Activated T-helper 1 cell treated with anti-CD3 and anti-CD28 coated beads, Interleukin-12 subunit alpha, Interleukin-12 subunit beta, Interleukin-2, Interleukin-4 antibody, amounts not matched to agents 30 ng/mL and 10 ng/mL and 1 ng/mL, durations not matched to agents 14 hours and 24 hours and 36 hours (primary cell): Measurements from ENCODE around the gene MVK. TPM values are rescaled to one million over a fixed set of nuclear protein-coding genes. Genes with fewer than 3 reads are reported as not detected.

Experiments
- DNase-seq: peaks from one replicate; pipeline ENCODE4 v3.0.0; 2021; ENCODE audit warnings: low spot score
- H3K27ac Mint-ChIP-seq: one replicate; pipeline ENCODE4 v1.8.0; 2021; ENCODE audit warnings: mild to moderate bottlenecking, mixed read lengths
- H3K27me3 Mint-ChIP-seq: one replicate; pipeline ENCODE4 v1.8.0; 2022; ENCODE audit warnings: mild to moderate bottlenecking, moderate library complexity, mixed read lengths; ENCODE audit not compliant: insufficient read depth
- H3K36me3 Mint-ChIP-seq: one replicate; pipeline ENCODE4 v1.8.0; 2021; ENCODE audit warnings: low read depth, mixed read lengths
- H3K4me1 Mint-ChIP-seq: one replicate; pipeline ENCODE4 v1.8.0; 2021; ENCODE audit warnings: low read depth, mixed read lengths
- H3K4me3 Mint-ChIP-seq: one replicate; pipeline ENCODE4 v1.8.0; 2021; ENCODE audit warnings: mild to moderate bottlenecking, moderate library complexity, mixed read lengths
- H3K9me3 Mint-ChIP-seq: one replicate; pipeline ENCODE4 v1.8.0; 2021; ENCODE audit warnings: mixed read lengths
- intact Hi-C: fragments of 100-400 bp; cut with micrococcal nuclease; formaldehyde crosslinking; loops from one replicate; pipeline ENCODE4 v1.15.1; 2024
- total RNA-seq: library from RNA; stranded (reverse); gene quantifications from 2 replicates; pipeline ENCODE4 v1.2.3, GENCODE V29; 2022

MVK gene
- total RNA-seq, 1 donor from 2014 or later, result 14.2 TPM

DNA sequence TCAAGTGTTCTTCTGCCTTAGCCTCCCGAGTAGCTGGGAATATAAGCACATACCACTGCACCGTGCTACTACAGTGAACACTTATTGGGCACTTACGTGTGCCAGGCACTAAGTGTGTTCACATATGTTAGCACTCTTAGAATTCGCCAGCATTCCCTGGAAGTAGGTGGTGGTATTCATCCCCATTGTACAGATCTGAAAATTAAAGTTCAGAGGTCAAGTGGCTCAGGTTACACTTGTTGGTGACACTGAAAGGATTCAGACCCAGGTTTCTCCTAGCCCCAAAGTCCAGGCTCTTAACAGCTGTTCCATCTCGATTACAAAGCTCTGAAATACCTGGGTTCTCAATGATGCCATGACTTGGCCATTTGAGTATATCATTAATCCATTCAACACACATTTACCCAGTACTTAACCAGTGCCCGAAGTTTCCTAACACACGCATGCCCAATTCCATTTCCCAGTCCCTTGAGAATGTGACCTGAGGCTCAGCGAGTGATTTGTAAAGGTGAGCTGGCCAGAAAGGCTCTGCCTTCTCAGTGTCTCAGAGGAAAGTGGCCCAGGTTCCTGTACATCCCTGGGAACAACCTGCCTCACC is 4.8 kb downstream of the MVK start:
- H3K4me3 Mint-ChIP-seq, result no peak overlapping the region
- peaks cover 17% of the 10 kb centered on the region for H3K4me1 Mint-ChIP-seq
- no peaks in the 10 kb centered on the region for H3K27me3 Mint-ChIP-seq
- no peak for DNase-seq
- H3K36me3 Mint-ChIP-seq, result peaks cover 28% of the 10 kb centered on the region
- intact Hi-C loops, result loop anchor here (10.0 kb wide), 1 partner anchor 416 kb away; the partner anchor contains the start of genes ANKRD13A and GIT2
- H3K9me3 Mint-ChIP-seq, result no peaks in the 10 kb centered on the region
- no peak overlapping the region for H3K27ac Mint-ChIP-seq

DNA sequence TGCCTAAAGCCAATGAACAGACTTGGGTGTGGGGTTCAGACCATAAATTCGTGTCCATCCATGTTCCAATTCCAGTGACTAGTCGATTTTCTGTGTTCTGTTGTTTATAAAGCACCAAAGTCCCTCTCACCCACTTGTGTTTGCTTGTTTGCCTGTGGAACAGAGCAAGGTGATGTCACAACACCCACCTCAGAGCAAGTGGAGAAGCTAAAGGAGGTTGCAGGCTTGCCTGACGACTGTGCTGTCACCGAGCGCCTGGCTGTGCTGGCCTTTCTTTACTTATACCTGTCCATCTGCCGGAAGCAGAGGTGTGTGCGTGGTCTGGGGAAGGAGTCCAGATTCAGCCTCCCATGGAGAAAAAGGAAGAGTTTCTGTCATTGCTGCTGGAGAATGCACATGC is 6.0 kb downstream of the MVK start:
- H3K27ac Mint-ChIP-seq, result no peak overlapping the region
- H3K4me1 Mint-ChIP-seq, result peaks cover 6% of the 10 kb centered on the region
- H3K4me3 Mint-ChIP-seq, result no peak overlapping the region
- H3K9me3 Mint-ChIP-seq, result no peaks in the 10 kb centered on the region
- H3K36me3 Mint-ChIP-seq, result peaks cover 29% of the 10 kb centered on the region
- no peaks in the 10 kb centered on the region for H3K27me3 Mint-ChIP-seq
- no peak for DNase-seq
- intact Hi-C loops, result loop anchor here (10.0 kb wide), 1 partner anchor 415 kb away; the partner anchor contains the start of genes ANKRD13A and GIT2

DNA sequence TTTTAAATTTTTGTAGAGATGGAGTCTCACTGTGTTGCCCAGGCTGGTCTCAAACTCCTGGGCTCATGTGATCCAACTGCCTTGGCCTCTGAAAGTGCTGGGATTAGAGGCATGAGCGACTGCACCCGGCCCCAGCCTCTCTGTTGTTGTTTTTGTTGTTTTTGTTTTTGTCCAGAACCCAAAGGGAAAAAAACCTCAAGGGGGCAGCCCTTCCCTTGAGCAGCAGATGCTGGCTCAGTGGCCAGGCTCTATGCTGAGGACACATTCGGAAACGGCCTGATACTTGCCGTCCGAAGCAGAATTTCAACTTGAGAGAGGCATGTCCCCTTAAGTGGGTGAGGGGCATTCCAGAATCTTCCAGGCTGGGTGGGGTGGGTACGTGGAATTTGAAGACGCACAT is 6.7 kb downstream of the MVK start:
- Mint-ChIP-seq H3K36me3 (peaks cover 33% of the 10 kb centered on the region), H3K9me3 (no peaks in the 10 kb centered on the region), H3K4me3 (no peak overlapping the region), H3K27me3 (no peaks in the 10 kb centered on the region), H3K4me1 (no peaks in the 10 kb centered on the region), H3K27ac (no peak overlapping the region)
- intact Hi-C loops, result no loop called here
- no peak for DNase-seq

DNA sequence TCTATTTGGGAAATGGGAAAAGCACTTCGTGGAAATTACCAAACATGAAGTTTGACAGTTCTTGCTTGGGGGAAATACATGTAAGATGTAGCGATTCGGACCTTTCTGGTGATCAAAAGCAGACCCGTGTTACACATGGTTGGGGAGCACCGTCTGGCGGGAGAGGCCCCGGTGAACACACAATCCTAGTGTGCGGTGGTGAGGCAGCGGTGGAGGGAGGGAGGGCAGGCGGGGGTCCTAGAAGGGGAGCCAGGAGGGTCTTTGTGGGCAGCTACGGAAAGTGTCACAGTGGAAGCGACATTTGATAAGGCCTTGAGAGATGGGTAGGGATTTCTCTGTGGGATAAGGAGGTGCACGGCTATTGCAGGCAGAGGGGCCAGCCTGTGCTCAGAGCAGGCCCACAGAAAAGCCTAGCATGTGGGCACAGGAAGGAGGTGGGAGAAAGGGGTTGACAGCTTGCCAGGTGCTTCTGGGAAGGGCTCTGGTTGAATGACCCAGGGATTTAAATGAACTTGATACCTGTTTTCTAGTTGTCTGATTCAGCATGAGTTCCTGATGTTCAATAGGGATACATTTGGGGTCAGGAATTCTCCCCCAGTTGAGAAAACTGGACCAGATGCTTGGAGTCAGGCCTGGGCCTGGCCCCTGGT is 7.2 kb downstream of the MVK start:
- no peaks in the 10 kb centered on the region for H3K4me1 Mint-ChIP-seq
- intact Hi-C loops, result no loop called here
- H3K27ac Mint-ChIP-seq, result no peak overlapping the region
- peaks cover 33% of the 10 kb centered on the region for H3K36me3 Mint-ChIP-seq
- no peaks in the 10 kb centered on the region for H3K27me3 Mint-ChIP-seq
- H3K9me3 Mint-ChIP-seq, result no peaks in the 10 kb centered on the region
- H3K4me3 Mint-ChIP-seq, result no peak overlapping the region
- no peak for DNase-seq

DNA sequence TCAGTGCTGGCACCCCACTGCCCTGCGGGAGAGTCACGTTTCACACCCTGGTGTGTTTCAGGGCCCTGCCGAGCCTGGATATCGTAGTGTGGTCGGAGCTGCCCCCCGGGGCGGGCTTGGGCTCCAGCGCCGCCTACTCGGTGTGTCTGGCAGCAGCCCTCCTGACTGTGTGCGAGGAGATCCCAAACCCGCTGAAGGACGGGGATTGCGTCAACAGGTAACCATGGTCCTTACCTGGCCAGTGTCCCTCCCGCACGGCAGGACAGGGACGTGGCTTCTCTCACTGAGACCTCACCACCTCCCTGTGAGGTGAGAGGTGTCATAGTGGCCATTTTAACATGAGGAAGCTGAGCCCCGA is 7.7 kb downstream of the MVK start:
- Mint-ChIP-seq H3K36me3 (peaks cover 31% of the 10 kb centered on the region), H3K27me3 (no peaks in the 10 kb centered on the region), H3K9me3 (no peaks in the 10 kb centered on the region), H3K4me3 (no peak overlapping the region), H3K27ac (no peak overlapping the region), H3K4me1 (no peaks in the 10 kb centered on the region)
- intact Hi-C loops, result no loop called here
- DNase-seq, result no peak

DNA sequence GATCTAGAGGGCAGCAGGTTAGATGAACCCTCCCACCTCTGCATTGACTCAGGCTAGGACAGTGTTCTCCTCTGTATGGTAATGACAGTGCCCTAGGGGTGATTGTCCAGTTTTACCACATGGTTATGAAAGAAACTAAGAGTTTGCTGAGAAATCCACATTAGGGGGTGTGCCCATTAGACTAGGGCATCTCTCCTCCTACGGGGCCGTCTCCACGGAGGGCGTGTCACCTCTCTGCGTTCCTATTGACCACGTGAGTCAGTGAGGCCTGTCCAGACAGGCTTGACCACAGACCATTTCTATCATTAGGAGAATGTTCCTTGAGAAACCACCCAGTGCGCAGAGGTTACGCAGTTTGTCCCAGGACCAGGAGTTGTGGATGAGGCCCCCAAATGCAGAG is 8.3 kb downstream of the MVK start:
- Mint-ChIP-seq H3K4me1 (no peaks in the 10 kb centered on the region), H3K27ac (no peak overlapping the region), H3K27me3 (no peaks in the 10 kb centered on the region), H3K36me3 (peaks cover 30% of the 10 kb centered on the region), H3K4me3 (no peak overlapping the region), H3K9me3 (no peaks in the 10 kb centered on the region)
- intact Hi-C loops, result no loop called here
- DNase-seq, result no peak

DNA sequence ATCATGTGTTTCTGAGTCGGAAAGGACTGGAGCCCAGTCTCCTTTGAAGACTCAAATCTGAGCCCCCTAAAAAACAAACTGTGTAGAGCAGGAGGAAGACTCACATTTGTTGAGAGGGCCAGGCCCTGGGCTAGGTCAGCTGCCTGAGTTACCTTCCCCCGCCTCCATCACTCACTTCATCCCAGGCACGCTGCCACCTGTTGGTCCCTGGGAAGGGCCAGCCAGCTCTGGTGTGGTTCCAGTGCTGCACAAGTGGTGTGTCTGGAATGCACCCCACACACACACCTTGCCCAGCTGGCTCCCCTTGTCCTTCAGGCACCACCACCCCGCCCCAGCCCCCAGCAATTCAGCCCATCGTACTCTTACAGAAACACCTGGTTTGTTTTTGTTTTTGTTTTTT is 9.0 kb downstream of the MVK start:
- no peaks in the 10 kb centered on the region for H3K9me3 Mint-ChIP-seq
- no peak for DNase-seq
- no peak overlapping the region for H3K27ac Mint-ChIP-seq
- peaks cover 25% of the 10 kb centered on the region for H3K36me3 Mint-ChIP-seq
- intact Hi-C loops, result no loop called here
- no peaks in the 10 kb centered on the region for H3K27me3 Mint-ChIP-seq
- no peak overlapping the region for H3K4me3 Mint-ChIP-seq
- H3K4me1 Mint-ChIP-seq, result no peaks in the 10 kb centered on the region

DNA sequence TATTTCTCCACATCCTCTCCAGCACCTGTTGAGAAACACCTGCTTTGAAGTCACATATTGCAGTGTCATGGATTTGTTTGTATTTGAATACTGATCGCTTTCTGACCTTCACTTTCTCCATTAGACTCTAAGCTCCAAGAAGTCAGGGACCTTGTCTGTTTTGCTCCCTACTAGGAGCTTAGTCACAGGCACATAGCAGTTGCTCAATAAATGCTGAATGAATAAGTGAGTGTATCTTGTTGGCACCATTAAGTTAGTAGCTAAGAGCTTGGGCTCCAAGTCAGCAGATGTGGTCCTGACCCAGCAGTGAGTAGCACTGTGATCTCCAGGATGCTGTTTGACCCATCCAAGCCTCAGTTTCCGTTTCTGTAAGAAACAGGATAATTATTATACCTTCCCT is 10.1 kb downstream of the MVK start:
- intact Hi-C loops, result no loop called here
- H3K4me1 Mint-ChIP-seq, result no peaks in the 10 kb centered on the region
- no peak for DNase-seq
- H3K27ac Mint-ChIP-seq, result no peak overlapping the region
- H3K9me3 Mint-ChIP-seq, result no peaks in the 10 kb centered on the region
- H3K36me3 Mint-ChIP-seq, result peaks cover 22% of the 10 kb centered on the region
- no peak overlapping the region for H3K4me3 Mint-ChIP-seq
- no peaks in the 10 kb centered on the region for H3K27me3 Mint-ChIP-seq

DNA sequence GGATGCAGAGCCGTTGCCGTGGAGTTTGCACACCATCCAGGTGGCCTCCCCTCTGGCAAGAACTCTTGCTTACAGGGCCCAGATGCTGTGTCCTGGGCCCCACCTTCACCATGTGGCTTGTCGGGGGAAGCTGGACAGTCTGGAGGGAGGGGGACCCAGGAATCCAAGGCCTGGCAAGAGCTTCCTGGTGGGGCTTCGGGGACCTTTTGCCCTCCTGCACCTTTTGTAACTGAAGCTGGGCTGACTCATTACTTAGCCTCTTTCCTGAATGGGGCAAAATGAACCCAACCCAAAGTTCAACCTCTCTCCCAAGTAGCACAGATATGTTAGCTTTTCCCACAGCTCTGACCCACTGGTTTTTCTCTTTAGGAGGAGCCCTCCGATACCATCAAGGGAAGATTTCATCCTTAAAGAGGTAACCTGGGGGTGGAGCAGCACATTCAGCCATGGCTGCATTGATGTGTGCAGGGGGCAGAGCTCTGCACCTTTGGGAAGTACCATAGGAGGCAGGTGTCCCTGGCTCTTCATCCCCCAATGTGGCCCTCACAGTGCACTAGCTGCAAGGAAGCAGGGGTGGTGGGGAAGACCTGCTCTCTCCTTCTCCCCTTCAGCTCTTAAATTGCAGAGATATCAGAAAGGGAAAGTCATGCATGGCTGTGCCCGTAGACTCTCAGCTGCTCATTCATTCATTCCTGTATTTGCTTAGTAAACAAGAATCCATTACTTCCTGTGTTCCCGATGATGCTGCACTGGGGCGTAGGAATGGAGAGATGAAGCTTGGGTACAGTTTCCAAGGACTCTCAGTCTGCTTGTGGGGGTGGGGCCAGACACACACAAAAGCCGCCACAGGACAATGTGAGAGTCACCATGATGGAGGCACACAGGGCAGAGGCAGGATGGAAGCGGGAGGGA is 13.0 kb downstream of the MVK start:
- no peak overlapping the region for H3K27ac Mint-ChIP-seq
- H3K4me3 Mint-ChIP-seq, result no peak overlapping the region
- H3K9me3 Mint-ChIP-seq, result no peaks in the 10 kb centered on the region
- H3K27me3 Mint-ChIP-seq, result no peaks in the 10 kb centered on the region
- no peak for DNase-seq
- peaks cover 15% of the 10 kb centered on the region for H3K36me3 Mint-ChIP-seq
- intact Hi-C loops, result no loop called here
- H3K4me1 Mint-ChIP-seq, result no peaks in the 10 kb centered on the region

DNA sequence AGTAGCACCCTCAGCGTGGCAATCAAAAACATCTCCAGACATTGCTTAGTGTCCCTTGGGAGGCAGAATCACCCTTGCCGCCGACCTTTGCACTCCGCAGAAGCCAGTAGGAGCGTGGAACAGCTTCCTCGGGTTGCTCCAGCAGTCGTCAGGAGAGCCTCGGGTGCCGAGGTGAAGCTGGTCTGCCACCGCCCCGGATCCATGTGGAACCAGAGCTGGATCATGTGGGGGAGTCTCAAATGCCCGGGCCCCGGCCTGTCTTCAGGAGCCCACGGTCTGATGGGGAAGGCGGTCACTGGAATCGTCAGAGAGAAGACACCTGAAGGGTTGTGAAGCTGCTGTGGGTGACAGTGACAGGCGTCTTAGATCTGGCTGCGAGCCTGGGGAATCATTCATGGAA is 14.3 kb downstream of the MVK start:
- Mint-ChIP-seq H3K27ac (no peak overlapping the region), H3K4me1 (no peaks in the 10 kb centered on the region), H3K4me3 (no peak overlapping the region), H3K9me3 (no peaks in the 10 kb centered on the region), H3K27me3 (peaks cover 3% of the 10 kb centered on the region), H3K36me3 (peaks cover 20% of the 10 kb centered on the region)
- intact Hi-C loops, result no loop called here
- DNase-seq, result no peak

DNA sequence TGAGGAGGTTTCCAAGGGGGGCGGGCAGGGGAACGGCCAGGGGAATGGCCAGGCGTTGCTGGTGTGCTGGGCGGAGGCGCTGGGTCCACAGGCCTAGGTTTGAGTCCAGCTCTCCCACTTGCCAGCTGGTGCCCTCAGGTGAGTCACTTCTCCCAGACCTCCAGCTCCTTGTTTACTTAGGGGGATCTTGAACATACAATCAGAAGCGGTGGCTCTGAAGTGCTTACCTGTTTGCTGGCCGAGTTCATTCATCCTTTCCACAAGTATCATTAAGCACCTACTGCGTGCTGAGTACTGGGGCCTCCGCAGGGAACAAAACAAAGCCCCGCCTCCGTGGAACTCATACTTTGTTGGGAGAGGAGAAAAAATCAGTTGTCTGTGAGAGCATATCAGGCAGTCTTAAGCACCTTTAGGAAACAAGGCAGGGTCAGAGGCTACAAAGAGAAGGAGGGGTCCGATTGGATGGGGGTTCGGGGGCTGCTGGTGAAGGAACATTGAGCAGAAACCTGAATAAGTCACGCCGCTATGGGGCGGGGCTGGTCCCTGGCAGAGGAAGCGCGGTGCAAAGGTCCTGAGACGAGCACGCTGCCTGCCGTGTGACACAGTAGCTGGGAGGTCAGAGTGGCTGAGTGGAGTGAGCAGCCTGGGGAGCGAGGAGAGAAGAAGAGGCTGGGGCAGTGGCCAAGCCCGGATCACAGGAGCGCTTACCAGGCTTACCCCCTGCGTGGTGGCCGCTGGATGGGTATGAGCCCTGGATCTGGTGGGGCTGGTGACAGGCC is 15.1 kb downstream of the MVK start:
- intact Hi-C loops, result no loop called here
- no peak for DNase-seq
- H3K4me1 Mint-ChIP-seq, result no peaks in the 10 kb centered on the region
- H3K36me3 Mint-ChIP-seq, result peaks cover 21% of the 10 kb centered on the region
- H3K4me3 Mint-ChIP-seq, result no peak overlapping the region
- no peaks in the 10 kb centered on the region for H3K9me3 Mint-ChIP-seq
- H3K27ac Mint-ChIP-seq, result no peak overlapping the region
- H3K27me3 Mint-ChIP-seq, result peaks cover 7% of the 10 kb centered on the region

DNA sequence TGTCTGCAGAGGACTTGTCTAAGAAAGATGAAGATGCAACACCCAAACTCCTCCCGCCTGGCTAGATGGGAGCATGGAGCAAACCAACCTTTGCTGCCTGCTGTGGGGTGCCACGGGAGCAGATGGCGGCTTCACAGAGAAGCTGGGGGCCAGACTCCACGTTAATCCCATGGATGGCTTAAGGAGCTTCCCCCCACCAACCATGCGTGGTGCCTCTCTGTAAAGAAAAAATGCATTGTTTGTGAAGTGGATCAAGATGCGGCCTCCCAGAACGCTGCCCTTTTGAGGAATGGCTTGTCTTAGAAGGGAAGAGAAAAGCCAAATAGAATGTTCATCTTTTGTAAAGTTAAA is 15.6 kb downstream of the MVK start:
- no peaks in the 10 kb centered on the region for H3K9me3 Mint-ChIP-seq
- DNase-seq, result no peak
- no peaks in the 10 kb centered on the region for H3K4me1 Mint-ChIP-seq
- H3K27me3 Mint-ChIP-seq, result peaks cover 7% of the 10 kb centered on the region
- no peak overlapping the region for H3K4me3 Mint-ChIP-seq
- intact Hi-C loops, result no loop called here
- H3K27ac Mint-ChIP-seq, result no peak overlapping the region
- peaks cover 21% of the 10 kb centered on the region for H3K36me3 Mint-ChIP-seq
